Endometrium (tissue), 2 donors: ENCODE results near the gene TRIO.

Experiments used
- FAIRE-seq: peaks from 2 replicates; lab custom pipeline; 2012; peaks lifted over from hg19 to GRCh38; lab: Jason Lieb, UNC
- donor health status: control.
- donor health status: control.

The TRIO gene

DNA sequence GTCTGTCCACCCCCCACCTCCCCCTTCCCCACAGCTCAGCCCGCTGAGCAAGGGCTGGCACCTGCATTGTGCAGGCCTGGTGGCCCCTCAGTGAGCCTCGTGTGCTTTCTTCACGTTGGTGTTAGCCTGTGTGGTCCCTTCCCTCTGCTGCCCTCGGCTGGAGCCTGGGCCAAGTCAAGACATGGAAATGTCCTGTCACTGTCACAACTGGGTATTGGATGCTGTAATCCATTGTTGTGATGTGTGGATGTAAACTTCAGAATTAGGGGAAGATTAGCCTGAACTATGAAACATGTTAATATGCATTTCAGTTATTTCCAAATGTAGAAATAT, 103.9 kb downstream of the TRIO start:
- no peak for FAIRE-seq

- FAIRE-seq: no peak
These were observed 106.3 kb downstream of the TRIO start for GRCh38 chr5:14249258-14250082.

DNA sequence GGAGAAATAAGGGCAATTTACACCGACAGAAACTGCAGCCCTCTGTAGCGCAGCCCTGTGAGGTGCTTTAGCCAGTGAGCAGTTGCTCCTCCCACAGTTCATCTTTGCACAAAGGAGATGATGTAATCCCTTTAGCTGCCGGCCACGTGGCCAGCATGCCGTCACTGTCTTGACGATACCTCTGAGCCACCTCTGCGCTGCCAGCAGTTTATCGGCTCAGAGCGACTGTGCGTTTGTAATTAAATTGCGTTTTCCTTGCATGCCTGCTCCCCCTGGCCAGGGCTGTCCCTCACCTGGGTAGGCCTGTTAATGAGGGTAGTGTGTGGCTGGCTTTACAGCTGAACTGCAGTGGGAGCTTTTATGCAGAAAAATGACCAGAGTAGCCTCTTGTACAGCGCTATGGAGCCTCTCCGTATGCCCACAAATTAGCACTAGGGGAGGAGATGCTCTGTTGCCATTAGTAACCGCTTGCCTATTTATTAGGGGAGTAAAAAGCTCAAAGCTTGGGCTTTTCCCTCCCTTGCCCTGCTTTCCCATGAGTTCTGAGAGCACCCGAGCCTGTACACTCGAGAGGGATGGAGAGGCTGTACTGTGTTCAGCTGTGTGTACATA, 107.0 kb downstream of the TRIO start:
- no peak for FAIRE-seq

DNA sequence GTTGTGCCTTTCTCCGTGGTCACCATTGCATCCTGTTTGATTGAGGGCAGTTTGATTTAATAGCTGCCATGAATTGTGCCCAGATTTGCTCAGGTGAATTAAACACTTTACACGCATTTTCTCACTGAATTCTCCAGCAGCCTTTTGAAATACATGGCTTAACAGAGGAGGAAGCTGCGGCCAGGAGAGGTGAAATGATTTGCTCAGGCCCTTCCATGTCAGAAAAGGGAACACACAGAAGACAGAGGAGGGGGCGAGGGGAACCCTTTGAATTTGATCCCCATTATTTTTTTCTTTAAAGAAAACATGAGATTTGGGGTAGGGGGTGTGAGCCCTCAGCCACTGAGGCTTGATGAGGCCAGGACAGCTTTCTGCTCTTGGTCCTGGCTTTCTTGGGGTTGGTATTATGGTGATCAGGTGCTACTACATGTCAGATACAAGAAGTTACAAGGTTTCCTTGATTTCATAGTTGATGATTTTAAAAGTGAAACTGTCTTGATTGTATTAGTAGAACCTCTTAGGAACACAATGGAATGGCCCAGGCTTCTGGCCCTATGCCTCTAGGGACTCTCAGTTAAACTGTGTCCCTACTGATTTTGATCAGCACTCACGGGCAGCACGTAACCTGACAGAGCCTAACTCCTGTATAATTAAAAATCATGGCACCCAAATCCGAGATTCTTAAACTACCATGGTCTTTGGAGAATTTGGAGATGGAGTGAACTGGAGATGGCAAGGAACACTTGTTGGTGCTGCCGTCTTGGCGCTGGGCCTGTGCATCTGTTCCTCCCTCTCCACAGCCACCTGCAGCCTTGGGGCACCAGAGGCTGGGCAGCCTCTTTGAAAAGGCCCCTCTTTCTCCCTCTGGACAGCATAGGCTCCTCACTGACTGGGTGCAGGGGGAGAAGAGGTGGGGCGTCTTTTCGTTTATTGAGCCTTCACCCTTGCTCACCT, 107.9 kb downstream of the TRIO start:
- FAIRE-seq: no peak

DNA sequence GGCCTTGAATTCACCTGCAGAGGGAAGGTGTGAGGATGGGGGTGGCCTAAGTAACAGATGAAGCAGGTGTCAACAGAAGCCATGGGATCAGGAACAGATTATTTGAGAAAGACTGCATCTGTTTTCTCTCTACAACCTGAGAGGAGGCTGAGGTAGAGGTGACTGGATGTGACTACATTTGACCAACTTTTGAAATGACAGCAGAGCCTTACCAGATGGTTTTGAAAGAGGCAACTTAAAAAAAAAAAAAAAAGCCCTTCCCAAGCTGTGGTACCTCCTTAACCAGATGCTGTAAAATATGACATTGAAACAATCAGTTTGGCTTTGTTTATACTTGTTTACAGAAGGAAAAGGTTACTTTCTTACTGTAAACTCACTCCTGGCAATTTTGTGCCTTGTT, 108.6 kb downstream of the TRIO start:
- no peak for FAIRE-seq

- FAIRE-seq: no peak
These were observed 109.7 kb downstream of the TRIO start for GRCh38 chr5:14252793-14253192.

- no peak for FAIRE-seq
These were observed 111.5 kb downstream of the TRIO start for GRCh38 chr5:14254686-14255085.

DNA sequence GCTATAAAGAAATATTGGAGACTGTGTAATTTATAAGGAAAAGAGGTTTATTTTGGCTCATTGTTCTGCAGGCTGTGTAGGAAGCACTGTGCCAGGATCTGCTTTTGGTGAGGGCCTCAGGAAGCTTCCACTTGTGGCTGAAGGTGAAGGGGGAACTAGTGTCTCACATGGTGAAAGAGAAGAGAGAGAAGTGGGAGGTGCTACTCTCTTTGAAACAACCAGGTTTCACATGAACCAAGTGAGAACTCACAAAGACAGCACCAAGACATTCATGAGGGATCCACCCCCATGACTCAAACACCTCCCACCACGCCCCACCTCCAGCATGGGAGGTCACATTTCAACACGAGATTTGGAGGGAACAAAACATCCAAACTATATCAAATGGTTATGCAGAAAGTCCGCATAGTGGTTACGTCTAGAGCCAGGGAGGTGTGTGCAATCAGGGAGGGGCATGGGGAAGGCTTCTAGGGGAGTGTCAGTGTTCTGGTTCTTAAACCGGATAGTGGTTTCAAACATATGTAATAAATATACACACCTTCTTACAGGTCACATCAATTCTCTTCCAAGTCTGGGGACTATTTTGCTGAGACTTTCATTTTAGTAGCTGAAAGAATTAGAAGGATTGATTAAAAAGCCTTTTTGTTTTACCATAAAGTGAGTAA, 113.0 kb downstream of the TRIO start:
- no peak for FAIRE-seq

GRCh38 chr5:14256756-14257393, 113.7 kb downstream of the TRIO start:
- no peak for FAIRE-seq

DNA sequence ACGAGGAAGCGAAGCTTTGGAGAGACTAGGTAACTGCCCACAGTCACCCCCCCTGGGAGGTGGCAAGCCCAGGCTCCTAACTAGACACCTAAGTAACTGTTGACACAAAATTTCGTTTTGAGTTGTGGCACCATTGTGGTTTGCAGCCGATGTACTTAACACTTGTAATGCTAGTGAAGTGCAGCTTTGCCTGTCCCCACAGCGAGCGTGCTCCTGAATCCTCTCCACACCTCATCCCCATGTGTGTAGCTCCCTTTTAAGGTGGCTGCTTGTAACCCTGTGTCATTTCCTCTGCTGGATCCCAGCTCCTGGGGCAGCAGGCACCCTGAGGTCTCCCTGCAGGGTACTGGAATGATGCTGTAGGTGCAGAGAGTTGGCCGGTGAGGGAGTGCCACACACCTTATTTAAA, 114.9 kb downstream of the TRIO start:
- no peak for FAIRE-seq

- FAIRE-seq: no peak
These were observed 115.7 kb downstream of the TRIO start for GRCh38 chr5:14258840-14259239.

DNA sequence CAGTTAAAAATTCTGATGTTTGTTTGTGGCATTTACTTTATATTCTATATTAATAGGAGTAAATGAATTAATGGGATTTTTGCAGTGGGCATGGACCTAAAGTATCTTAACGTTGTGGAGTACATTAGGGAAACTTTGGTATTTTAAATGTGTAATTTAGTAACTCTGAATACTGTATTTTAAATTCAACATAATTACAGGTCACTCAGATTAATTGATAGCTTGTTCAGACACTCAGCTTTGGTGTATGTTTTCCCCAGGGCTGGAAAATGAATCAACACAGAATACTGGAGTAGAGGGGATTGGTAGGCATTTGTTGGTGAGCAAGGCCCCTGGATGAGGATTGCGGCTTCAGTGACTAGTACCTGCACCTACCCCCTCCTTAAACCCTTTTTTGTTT, 117.5 kb downstream of the TRIO start:
- no peak for FAIRE-seq

- no peak for FAIRE-seq
These were observed 118.1 kb downstream of the TRIO start for GRCh38 chr5:14261235-14261634.

- no peak for FAIRE-seq
These were observed 118.9 kb downstream of the TRIO start for GRCh38 chr5:14261856-14262611.

DNA sequence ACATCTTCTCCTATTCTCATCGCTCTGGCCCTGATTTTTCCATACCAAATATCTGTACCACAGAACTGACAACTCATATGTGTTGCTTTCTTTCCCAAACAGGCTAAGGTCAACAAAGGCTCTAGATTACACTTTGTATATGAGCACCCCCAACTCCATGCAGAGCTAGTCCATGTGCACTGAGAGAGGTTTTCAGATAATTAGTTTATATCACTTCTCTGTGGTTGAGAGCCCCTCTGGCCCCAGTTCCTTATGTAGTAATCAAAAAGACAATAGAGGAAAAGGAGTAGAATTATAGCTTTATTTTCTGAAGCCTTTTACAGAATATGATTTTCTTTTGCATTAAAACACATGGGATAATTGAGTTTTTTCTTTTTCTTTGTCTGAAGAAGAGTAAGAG, 120.0 kb downstream of the TRIO start:
- no peak for FAIRE-seq

GRCh38 chr5:14263699-14264098, 120.6 kb downstream of the TRIO start:
- FAIRE-seq: no peak

- no peak for FAIRE-seq
These were observed 121.6 kb downstream of the TRIO start for GRCh38 chr5:14264605-14265316.

GRCh38 chr5:14265570-14265969, 122.4 kb downstream of the TRIO start:
- FAIRE-seq: no peak

DNA sequence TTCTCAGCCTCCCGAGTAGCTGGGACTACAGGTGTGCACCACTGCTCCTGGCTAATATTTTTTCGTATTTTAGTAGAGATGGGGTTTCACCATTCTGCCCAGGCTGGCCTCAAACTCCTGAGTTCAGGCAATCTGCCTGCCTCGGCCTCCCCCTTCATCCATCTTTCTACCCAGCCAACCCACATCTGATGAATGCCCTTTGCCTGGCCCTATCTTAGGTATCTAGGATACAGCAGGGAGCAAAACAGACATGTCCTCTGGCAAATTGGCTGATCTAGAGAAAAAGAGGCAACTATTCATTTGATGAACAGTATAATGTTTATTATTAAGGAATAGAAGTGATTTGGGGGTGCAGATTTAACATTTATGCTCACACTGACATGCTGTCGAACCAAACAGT, 123.0 kb downstream of the TRIO start:
- no peak for FAIRE-seq

DNA sequence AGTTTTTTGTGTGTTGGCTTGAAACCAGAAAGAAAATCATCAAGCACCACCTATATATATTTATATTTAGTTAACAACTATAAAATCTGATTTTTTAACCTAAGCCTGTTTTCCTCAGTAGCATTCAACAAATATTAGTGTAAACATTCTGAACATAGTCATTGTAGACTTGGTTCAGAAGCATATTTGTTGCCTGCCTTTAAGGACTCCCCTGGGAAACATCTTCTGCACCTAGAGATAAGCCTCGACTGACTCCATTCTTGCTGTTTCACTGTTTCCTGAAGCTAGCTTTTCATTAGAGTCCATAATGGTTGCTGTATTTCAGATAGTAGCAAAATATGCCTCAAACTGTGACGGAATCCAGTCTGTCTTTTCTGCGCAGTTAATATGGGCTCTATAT, 123.5 kb downstream of the TRIO start:
- no peak for FAIRE-seq
